ENCODE measurements around the gene DYNLT4.

GRCh38 chr1:44821240-44821715, 14.1 kb upstream of the DYNLT4 start:
- no peak for TF ChIP-seq ZSCAN30 (CRISPR knock-in tag; IDR thresholded peaks at IDR 0.05)
- no peak for TF ChIP-seq CEBPZ (IDR thresholded peaks at IDR 0.05; ENCODE audit: low read length)
- TF ChIP-seq ZNF136 (CRISPR knock-in tag; IDR thresholded peaks at IDR 0.05; ENCODE audit: low read depth), result no peak
- TF ChIP-seq NFATC3 (CRISPR knock-in tag; IDR thresholded peaks at IDR 0.05), result no peak
- TF ChIP-seq ZBTB34 (CRISPR knock-in tag; IDR thresholded peaks at IDR 0.05), result no peak
- TF ChIP-seq ETS1 (CRISPR knock-in tag; IDR thresholded peaks at IDR 0.05), result no peak
- TF ChIP-seq SUZ12 (IDR thresholded peaks at IDR 0.05; ENCODE audit: low read depth, low read length), result no peak
- no peak for TF ChIP-seq CEBPB (IDR thresholded peaks at IDR 0.05; ENCODE audit: borderline replicate concordance, low read depth, low read length)
- no peak for TF ChIP-seq MLLT10 (CRISPR knock-in tag; IDR thresholded peaks at IDR 0.05)
